Islet precursor cell (in vitro differentiated cells): ENCODE results near the gene ITK.

Source experiments
- DNase-seq: peaks from one replicate; pipeline ENCODE4 v3.0.0-alpha.2; 2018

ITK gene

GRCh38 chr5:157180374-157181264 is at the start of gene ITK:
Gene ITK, plus strand, starts transcription at chr5:157180840. Its CDS starts 138 bp downstream, at chr5:157180978.
- no peak for DNase-seq

- DNase-seq, result peak; percentile 91
These were observed 49.7 kb upstream of the ITK start for GRCh38 chr5:157130925-157131324.

DNA sequence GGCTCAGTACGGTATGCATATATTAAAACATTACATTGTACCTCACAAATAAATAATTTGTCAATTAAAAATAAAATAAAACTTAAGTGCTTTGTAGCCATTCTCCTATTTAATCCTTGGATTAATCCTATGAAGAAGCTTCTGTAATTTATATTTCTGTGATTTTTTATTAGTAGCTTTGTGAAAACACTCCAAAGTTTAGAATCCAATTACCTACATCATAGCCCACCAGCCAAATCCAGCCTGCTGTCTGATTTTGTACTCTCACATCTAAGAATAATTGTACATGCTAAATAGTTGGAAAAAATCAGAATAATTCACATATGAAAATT is 48.4 kb upstream of the ITK start:
- DNase-seq, result no peak

- no peak for DNase-seq
These were observed 42.9 kb upstream of the ITK start for GRCh38 chr5:157137691-157138090.

GRCh38 chr5:157142317-157143126 is 38.1 kb upstream of the ITK start, which contains the start of gene MED7:
Gene MED7, minus strand, starts transcription at chr5:157142865. Its CDS starts 3,434 bp downstream, at chr5:157139431.
- DNase-seq, result peak; percentile 99

DNA sequence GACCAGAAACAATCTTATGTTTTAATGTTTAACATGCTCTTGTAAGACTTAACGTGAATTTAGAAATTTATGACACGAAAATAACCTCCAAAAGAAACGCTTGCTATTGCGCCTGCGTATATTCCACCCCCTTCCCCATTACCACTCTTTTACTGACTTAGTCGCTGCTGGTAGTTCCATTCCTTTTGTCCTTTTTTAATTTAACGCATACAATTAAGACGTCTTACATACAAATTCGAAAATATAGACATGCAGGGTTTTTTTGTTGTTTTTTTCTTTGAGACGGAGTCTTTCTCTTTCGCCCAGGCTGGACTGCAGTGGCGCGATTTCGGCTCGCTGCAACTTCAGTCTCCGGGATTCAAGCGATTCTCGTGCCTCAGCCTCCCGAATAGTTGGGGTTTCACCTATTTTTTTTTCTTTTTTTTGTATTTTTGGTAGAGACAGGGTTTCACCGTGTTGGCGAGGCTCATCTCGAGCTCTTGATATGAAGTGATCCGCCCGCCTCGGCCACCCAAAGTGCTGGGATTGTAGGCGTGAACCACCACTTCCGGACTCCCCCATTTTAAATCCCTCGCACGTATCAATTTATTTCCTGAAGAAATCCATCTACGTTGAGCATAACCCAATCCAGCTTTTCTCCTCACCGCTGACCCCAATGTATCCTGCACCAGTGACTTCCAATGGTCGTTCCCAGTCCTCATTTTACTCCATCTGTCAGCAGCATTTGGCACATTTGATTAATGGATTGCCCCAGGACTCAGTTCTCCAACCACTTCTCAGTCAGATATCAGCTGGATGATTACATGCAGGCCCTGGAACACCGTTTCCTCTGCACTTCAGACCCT is 37.3 kb upstream of the ITK start:
- no peak for DNase-seq

GRCh38 chr5:157148734-157149615 is 31.7 kb upstream of the ITK start:
- DNase-seq, result peak; percentile 75

DNA sequence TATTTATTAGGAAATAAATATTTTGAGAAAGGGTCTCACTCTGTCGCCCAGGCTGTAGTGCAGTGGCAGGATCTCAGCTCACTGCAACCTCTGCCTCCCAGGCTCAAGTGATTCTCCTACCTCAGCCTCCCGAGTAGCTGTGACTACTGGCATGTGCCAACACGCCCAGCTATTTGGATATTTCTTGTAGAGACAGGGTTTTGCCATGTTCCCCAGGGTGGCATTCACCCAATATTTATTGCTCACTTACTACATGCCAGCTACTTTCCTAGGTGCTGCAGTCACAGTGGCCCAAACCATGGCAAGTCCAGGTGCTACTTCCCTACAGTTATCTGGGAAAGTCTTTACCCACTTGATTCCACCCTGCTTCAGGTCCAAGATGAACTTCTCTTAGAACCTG is 29.6 kb upstream of the ITK start:
- no peak for DNase-seq

- DNase-seq, result no peak
These were observed 25.3 kb upstream of the ITK start for GRCh38 chr5:157155297-157155696.

DNA sequence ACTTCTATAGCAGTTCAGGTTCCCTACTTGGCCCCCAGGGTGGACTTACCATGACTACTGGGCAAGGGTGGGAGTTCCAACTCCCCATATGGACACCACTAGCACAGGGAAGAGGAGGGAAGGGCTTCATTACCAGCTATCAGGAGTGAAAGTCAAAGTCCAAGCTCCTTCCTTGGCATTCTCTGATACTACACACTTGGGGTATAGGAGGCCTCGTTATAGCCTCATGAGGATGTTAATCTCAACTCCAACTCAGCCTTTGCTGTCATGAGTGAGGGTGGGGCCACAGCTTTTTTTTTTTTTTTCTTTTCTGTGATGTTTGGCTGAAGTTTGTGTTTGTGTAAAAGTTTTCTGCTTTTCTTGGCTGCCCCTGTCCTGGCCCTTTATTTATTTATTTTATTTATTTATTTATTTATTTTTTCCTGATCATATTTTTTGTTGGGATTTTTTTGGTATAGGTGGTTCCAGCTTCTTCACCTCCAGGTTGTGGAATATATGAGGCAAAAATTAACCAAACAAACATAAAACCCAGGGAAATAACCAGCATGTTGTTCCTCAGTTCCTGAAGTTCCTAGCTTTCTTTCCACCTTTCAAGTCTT is 23.2 kb upstream of the ITK start:
- no peak for DNase-seq

DNA sequence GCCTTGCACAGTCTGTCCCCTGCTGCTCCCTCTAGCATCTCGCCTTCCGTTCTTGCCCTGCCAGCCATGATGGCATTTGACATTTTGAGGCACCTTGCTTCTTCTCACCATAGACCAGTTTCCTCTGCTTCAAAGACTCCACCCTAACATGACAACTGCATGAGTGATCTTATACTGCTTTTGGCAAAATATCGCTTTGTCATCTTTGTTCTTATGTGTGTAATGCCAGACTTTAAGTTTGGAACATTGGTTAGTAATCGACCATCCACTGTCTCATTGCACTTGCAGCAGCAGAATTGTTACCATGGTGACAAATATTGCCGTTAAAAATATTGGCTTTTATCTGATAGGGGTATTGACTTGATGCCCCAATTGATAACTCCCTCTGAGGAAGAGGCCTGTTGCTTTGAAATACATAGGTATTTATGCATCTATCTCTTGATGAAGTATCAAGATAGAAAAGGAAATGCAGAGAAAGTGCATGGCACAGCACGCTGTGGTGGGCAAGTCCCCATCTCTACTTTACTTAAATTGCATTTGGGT is 21.4 kb upstream of the ITK start:
- no peak for DNase-seq

- no peak for DNase-seq
These were observed 20.6 kb upstream of the ITK start for GRCh38 chr5:157160001-157160400.

- DNase-seq, result no peak
These were observed 18.6 kb upstream of the ITK start for GRCh38 chr5:157161996-157162395.

DNA sequence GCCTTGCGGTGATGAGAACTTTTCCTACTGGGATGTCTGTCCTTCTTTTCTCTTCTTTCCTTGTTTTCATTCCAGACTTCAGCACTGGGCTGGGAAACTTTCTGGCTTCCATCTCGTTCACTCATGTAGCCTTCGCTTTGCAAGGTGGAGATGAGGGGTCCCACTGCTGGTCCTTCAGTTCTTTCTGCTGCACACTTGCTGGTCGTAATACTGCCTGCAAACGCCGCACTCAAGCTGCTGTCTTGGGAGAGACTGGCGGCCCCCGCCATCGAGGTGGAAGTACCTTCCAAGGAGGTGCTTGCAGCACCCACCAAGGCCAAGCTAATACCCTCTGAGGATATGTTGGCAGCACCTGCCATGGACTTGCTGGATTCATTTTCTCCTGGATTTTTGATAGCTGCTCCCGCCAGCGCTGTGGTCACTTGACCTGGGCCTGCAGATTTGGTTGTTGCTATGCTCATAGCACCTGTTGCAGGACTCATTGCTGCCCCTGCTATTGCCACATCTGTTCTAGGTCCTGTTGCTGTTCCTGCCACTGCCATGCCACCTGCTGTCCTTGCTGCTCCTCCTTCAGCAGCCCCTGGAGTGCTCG is 17.6 kb upstream of the ITK start:
- DNase-seq, result no peak

GRCh38 chr5:157164521-157164920 is 16.1 kb upstream of the ITK start:
- no peak for DNase-seq

GRCh38 chr5:157165261-157165660 is 15.4 kb upstream of the ITK start:
- no peak for DNase-seq

DNA sequence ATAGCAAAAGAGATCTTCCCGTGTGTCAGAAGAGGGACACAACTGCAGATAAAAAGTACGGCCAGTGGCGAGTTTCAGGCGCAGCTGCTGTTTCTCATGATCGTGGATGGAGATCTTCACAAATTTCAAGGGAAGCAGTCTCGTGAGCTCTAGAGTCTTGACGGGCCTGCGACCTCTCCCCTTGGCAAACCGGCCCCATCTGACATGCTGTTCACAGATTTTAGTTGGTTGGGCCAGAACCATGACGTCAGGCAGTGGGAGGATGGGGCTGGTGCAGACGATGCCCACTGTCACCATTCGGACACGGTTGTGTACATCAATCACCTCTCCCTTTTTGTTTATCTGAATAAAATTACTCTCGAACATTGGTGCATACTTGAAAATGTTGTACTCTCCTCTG is 15.0 kb upstream of the ITK start:
- no peak for DNase-seq

- DNase-seq, result no peak
These were observed 14.1 kb upstream of the ITK start, which contains the start of gene GARIN3 for GRCh38 chr5:157166214-157167213. Gene GARIN3, minus strand, starts transcription at chr5:157166264. Its CDS starts 96 bp downstream, at chr5:157166168.

DNA sequence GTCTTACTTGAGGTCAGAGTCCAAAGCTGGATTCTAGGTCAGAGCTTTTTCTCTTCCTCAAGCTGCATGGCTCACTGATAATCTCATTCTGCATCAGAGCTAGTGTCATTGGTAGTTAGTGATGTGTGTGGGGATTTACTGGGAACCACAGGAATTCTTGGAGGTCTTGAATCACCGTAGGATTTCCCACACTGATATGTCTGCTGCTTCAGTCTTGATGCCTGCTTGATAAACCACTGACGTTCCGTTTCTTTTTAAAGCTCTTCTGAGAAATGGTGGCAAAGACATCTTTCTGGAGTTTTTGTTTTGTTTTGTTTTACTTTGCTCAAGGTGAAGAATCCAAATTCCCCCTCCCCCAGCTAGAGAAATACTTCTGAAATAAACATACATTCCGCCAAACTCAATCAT is 13.4 kb upstream of the ITK start:
- peak; percentile 74 for DNase-seq
